H7 (cell line): ENCODE data around the gene MYOG. TPM values are rescaled to one million over a fixed set of nuclear protein-coding genes. Genes with fewer than 3 reads are reported as not detected.

Source experiments
- DNase-seq: peaks from one replicate; pipeline ENCODE4 v3.0.0; 2012
- H3K27me3 ChIP-seq: 2 replicates; pipeline ENCODE4 v1.6.0; 2011; ENCODE audit warnings: mild to moderate bottlenecking, low read length; ENCODE audit not compliant: control insufficient read depth, insufficient read depth
- H3K36me3 ChIP-seq: replicated peaks from 2 replicates; pipeline ENCODE4 v1.5.1; 2011; ENCODE audit warnings: low read length; ENCODE audit not compliant: control insufficient read depth, insufficient read depth
- H3K4me3 ChIP-seq: 2 replicates; pipeline ENCODE4 v1.5.1; 2011; ENCODE audit warnings: low read depth, mild to moderate bottlenecking, control low read depth, low read length, moderate library complexity; ENCODE audit not compliant: insufficient read depth
- total RNA-seq: library from RNA; depleted of rRNA; stranded (reverse); fragments of >200 nt; shearing (Covaris generic); gene quantifications from 2 replicates; pipeline ENCODE4 v1.2.3, GENCODE V29; 2014; rRNA removed

Gene MYOG
- total RNA-seq, 1 experiment from 2014 or later, result not detected

DNA sequence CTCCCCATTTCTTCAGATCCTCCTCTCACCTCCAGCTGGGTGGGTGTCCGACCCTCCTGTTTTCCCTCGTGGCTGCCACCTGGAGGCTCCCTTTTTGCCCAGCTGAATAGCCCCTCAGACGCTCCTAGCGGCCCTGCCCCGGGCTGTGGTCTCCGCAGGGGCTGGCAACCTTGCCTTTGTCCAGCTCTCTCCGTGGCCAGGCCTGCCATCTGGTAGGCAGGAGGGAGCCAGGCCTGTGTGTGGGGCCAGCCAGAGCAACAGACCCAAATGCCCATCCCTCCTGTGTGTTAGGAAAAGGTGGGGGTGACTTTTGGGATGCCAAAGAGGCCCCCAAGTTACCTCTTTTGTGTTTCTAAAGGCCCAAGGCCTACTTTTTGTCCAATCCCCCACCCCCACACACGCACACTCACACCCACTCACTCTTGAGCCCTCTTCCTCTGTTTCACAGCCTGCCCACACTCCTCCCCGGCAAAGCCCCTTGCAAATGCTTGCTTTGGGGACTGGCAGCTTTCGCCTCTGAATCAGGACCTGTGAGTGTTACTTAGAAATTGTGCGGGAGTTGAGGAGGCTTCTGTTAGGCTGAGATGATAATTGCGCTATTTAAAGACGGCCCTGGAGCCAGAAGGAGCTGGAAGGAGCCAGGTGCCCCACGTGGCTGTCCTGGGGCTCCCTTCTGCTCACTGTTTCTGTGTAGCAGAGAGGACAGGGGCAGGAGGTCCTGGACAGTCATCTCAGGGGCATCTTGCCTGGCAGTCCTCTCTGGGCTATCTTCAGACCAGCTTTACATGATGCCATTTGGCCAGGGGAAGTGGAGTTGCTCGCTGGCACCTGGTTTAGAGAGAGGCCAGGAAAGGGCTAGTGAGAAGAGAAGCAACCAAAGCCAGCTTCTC lies 50.5 kb downstream of the MYOG start:
- peak; percentile 72 for DNase-seq

DNA sequence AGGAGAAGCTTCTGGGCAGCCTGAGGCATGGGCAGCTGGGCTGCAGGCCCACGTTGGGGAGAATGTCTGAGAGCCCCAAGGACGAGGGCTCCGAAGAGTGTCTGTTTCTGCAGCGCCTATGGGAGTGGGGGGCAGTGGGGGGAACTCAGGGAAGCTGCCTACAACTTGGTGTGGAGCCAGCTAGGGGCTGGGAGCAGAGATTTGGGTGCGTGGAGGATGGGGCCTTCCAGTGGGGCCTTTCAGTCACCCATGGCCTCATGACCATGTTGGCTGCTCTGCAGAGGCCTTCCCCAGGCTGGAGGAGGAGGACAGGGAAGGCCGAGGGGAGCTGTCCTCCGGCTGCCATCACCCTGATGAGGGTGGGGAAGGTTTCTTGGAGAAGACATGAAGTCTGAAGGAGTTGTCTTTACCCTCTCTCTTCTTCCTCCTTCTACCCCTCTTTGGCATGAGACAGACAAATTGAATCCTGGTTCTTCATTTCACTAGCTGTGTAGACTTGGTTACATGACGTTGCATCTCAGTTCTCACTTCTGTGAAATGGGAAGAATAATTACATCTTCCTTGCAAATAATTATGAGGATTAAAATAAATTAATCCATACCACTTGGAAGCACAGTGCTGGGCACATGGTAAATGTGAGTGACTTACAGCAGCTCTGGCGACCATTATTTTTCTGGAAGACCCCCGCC lies 51.2 kb downstream of the MYOG start:
- Histone ChIP-seq H3K36me3 (no peaks in the 10 kb centered on the region), H3K4me3 (no peak overlapping the region), H3K27me3 (no peaks in the 10 kb centered on the region)
- peak; percentile 23 for DNase-seq

More for the DNA sequence above, 50.5 kb downstream of the MYOG start:
- Histone ChIP-seq H3K36me3 (no peaks in the 10 kb centered on the region), H3K4me3 (no peak overlapping the region), H3K27me3 (no peaks in the 10 kb centered on the region)

DNA sequence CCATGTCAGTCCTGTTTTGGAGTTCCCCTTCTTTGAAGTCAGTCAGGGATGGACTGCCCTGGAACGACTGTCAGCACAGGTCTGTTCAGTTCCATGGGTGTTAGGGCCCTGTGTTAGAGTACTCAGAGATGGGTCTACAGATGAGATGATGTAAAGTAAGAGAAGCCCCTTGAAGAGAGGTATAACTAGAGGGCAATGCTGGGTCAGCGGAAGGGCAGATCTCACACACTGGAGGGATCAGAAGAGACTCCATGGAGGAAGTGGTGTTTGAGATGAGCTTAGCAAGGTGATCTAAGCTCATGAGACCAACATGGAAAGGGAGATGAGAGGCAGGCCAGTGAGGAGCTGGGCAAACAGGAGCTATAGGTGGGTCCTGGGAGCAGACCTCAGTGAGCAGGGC lies 51.9 kb downstream of the MYOG start:
- no peak overlapping the region for H3K4me3 ChIP-seq
- DNase-seq, result peak; percentile 8

DNA sequence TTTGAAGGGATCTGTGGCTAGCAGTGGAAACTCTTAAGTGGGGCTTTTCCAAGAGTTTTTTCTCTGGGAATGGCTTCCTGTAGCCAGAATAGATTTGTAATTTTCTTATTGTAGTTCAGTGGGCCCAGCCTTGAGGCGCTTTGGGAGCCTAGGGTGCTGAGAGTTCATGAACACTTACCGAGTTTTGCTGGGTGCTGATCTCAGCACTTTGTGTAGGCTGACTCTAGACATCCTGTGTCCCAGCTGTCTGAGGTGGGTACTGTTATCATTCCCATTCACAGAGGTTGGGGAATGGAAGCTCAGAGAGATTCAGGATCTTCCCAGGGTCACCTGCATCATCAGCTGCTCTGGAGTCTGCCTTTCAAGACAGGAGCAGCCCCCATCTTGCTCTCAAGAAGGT lies 52.5 kb downstream of the MYOG start:
- DNase-seq, result peak; percentile 6
- H3K36me3 ChIP-seq, result no peaks in the 10 kb centered on the region
- H3K4me3 ChIP-seq, result no peak overlapping the region
- H3K27me3 ChIP-seq, result peaks cover 11% of the 10 kb centered on the region

More for the DNA sequence above, 51.9 kb downstream of the MYOG start:
- H3K27me3 ChIP-seq, result peaks cover 5% of the 10 kb centered on the region; the same call in 1 of the 2 replicates
- no peaks in the 10 kb centered on the region for H3K36me3 ChIP-seq

Other genes starting within 250 kb of the MYOG start
- 4.1 and 8.5 TPM in 2 replicates for gene RABIF, start 196.9 kb downstream of the MYOG start, total RNA-seq
- 45.7 and 49.8 TPM in 2 replicates for gene KLHL12, start 158.8 kb downstream of the MYOG start, total RNA-seq
- gene ADIPOR1, start 127.7 kb downstream of the MYOG start, total RNA-seq, result 133 and 134 TPM in 2 replicates
- 22.5 and 22.8 TPM in 2 replicates for gene CYB5R1, start 118.8 kb downstream of the MYOG start, total RNA-seq
- gene TMEM183A, start 78.6 kb downstream of the MYOG start, total RNA-seq, result 164 and 193 TPM in 2 replicates
- 3.1 and 7.4 TPM in 2 replicates for gene PPFIA4, start 59.5 kb downstream of the MYOG start, total RNA-seq
- 3.5 and 5.7 TPM in 2 replicates for gene ADORA1, start 41.7 kb upstream of the MYOG start, total RNA-seq
- gene MYBPH, start 89.8 kb upstream of the MYOG start, total RNA-seq, result not detected in 2 replicates
- 0.37 and 0.42 TPM in 2 replicates for gene CHI3L1, start 100.7 kb upstream of the MYOG start, total RNA-seq
- not detected in 2 replicates for gene CHIT1, start 143.7 kb upstream of the MYOG start, total RNA-seq
- gene BTG2, start 219.5 kb upstream of the MYOG start, total RNA-seq, result 7.2 and 8.7 TPM in 2 replicates